GM04503 (cell line): Measurements from ENCODE around the gene FAIM2.
"Not testable (repeated sequence)": the region's sequence is repeated elsewhere in the genome, so short reads cannot be mapped to it uniquely, and the experiment has no call there.

ENCODE experiments used
- DNase-seq: peaks from one replicate; pipeline ENCODE4 v3.0.0-alpha.2; 2012; ENCODE audit warnings: low read depth

The FAIM2 gene

DNA sequence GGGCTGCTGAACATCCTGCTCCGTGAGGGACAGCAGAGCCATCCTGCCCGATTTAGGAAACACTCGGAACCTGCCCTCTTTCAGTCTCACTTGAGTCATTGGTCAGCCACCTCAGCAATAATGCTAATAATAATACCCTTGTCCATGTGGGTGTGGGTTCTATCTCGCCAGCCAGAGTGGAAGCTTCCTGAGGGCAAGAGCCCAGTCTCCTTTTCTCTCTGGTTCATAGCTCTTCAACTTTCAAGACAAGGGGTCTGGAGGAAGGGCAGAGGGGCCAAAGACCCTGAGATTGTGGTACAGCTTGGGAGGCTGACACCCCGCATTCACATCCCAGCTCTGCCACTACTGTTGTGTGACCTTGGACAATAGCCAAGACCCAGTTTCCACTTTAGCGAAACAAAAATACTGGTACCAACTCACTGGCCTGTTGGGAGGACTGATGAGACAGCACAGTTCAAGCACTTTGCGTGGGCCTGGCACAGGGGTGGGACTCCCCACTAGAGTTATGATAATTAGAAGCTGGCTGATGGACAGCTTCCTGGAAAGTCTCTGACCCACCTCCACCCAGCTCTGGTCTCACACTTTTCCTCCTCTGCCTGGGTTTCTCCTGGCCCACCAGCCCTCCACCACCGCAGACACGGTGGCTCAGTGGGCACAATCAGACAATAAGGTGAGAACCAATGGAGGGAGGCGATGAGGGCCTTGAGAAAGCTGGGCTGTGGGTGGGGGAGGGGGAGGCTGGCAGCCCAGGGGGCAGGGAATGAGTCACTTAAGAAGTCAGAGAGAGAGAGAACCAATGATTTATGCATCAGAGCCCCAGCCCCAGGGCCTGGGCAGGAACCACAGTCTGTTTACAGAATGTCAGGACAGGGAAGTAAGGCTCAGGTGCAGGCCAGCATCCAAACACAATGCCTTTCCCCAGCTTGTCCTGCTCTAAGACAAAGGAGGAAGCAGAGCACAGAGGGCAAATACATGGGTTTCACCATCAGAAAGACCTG lies 9.6 kb downstream of the FAIM2 start:
- no peak for DNase-seq

DNA sequence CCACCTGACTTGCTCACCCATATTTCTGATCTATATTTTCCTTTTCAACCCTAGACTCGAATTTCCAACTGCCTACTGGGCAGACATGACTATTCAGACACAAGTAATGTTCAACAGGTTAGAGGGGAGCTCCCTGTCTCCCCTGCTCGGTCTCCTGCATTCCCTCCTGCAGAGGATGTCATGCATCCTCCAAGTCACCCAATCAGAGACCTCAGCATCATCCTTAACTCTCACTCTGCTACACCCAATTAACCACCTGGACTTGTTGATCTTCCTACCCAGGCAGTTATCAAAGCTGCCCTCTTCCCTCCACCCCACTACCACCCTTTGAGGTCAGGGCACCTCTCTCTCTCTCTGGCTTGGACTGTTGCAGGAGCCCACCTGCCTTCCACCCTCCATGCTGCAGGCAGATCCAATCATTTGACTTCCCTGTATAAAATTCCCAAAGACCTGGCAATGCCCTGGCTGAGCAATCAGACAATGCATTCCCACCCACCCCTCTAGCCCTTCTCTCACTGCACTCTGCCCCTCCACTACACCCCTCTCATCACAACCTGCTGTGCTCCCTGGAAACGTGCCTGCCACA lies 10.9 kb downstream of the FAIM2 start:
- no peak for DNase-seq

DNA sequence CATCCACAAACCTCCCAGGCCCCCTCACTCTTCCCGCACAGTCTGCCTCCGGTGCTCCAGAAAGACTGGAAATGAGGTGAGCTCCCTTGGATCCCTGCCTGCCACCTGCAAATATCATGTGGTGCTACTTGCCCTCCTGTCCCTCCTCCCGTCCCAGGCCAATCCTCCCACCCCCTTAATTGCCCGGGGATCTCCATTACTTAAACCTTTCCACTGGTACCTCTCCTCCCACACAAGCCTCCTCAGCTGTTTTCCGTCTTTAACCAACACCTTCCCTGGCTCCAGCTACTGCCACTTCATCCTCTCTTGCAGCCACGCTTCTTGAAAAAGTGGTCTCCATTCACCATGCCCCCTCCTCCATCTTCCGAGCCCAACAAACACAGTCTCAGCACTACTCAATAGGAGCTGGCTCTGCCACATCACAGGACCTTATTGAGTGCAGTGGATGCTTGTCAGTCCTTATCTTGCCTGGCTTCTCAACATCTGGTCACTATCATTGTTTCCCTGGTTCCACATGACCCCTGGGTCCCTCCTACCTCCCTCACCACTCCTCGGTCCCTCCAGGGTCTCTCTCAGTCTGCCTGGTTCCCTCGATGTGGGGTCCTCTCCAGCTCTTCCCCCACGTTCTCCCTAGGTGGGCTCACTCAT lies 11.5 kb downstream of the FAIM2 start:
- DNase-seq, result no peak

DNA sequence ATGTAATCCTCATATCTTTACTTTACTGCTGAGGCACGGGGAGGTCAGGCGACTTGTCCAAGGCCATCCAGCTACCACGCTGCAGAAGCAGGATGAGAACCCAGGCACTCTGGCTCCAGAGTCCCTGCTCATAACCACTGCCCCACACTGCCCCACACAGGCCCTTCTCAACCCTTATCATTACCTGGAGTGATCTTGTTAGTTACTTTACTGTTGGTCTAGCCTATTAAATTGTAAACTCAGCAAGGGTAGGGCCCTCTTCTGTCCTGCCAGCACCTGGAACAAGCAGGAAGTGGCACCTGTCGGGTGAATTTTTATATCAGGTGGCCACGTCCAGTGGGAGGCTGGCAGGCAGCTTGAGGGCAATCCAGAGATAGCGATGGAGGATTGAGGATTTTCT lies 12.2 kb downstream of the FAIM2 start:
- DNase-seq, result no peak

DNA sequence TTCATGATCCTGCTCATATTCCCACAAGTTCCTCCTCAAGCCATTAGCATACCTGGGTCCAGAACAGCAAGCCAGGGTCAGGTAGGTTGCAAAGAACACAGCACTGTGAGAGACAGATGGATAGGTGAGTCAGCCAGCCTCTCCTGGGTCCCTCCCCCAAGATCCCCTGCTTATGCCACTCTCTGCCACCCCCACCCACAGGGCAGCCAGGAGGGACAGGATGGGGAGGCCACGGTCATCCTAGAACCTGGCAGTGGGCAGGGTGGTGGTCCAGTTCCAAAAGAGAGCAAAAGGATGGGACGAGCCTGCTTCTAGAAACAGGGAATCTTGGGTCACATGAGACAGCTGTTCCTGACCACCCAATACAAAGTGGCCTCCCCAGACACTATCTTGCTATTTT lies 12.7 kb downstream of the FAIM2 start:
- no peak for DNase-seq

DNA sequence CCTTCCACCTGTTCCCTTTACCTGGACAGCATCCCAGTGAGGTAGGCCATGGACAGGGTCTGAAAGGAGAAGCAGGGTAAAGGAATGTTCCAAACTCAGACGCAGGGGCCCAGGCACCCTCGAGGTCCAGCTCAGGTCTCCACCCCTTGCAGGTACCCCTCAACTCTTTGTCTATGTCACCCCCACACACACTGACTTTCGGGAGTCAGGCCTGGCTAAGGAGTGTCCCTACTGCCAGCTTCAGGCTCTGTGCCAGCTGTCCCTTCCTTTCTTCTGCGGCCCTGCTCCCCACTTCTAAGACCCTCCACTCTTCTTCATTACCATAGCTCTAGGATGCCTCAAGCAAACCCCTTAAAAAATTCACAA lies 13.6 kb downstream of the FAIM2 start:
- DNase-seq, result no peak

DNA sequence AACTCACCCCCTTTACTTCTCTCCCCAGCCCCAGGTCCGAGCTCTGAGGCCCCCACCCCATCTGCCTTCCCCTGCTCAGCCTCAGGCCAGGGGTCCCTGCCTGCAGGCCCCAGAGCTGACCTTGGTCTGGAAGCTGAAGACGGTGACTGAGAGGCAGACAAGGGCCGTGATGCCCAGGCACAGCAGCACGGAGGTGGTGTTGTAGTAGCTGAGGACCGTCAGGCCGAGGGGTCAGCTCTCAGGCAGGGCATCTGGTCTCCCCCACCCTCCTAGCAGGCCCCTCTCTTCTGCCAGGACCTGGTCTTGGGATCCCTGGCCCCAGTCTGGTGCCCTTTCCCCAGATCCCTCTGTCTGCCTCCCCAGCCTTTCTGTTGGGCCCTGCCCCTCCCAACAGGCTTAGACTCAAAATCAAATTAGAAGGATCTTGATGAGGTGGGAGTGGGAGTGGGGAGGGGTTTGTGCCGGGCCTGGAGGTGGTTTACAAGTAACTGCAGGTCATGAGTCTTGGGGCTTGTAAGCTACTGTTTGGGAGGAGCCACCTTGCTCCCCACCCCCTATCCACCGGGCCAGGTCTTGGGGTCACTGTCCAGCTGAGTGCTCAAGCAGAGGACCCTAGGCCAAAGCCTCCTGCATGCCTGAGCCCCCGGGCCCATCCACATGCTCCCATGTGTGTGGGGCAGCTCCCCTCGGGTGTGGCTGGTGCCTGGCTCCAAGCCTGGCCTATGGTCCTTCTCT lies 14.2 kb downstream of the FAIM2 start:
- DNase-seq, result no peak

DNA sequence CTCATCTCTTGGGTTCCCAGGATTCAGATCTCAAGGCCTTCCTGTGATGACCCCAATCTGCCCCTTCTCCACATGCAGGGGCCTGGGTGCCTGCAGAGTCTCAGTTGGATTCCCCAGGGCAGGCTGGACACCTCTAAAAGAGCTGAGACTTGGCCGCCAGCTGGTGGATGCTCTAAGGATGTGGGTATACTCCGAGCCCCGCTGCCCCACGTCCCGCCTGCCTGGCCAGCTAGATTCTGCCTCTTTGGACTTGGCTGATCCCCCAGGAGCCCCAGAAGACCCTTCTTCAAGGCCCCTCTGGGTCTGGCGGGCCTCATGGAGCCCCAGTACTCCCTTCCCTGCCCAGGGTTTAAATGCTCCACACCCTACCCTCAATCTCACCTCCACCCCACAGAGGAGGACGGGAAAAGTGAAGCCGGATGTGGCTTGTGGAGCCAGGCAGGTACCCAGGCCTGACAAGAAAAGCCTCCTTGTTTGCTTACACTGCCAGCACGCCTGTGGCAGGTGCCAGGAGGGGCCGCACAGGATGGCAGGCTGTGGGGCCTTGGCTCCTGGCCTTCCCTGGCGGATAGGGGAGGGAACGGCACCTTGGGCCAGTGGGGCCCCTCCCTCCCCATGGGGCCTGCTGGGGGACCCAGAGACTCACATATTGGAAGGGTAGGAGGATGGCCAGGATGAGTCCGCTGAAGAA lies 15.1 kb downstream of the FAIM2 start:
- DNase-seq, result no peak

DNA sequence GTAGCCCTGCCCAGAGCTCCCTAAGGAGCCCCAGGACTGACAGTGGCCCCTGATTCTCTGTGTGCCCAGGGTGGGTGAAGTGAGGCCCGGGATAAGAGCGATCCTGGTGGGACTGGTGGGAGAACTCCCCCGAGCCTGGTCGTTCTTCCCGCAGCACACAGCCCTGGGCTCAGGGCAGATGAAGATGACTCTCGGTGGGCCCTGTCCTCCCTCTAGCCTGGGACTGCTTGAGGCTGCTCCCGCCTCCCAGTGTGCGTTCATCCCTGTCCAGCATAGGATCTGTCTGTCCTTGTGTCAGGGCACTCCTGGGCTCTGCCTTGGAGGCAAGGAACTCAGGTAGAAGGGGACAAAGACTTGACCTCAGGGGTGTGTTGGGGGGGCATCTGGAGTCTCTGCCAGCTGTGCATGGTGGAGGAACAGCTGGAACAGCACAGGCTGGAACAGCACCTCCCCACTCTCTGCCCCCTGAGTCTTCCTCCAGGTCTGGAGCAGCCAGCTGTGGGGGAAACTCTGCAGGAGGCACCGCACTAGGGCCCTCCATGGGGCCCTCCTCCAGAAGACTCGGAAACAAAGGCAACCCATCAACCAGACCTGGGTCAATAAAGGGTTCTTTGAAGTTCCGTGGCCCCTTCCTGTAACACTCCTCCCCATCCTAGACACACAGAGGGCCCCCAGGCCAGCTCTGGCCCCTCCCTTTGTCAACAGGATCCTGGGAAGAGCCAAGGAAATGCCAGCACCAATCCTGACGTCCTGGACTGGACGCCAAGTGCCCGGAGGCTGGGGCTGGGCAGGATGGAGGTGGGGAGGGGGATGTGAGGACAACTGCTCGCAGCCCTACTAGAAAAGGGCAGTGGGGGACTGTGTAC lies 15.9 kb downstream of the FAIM2 start:
- DNase-seq, result no peak

DNA sequence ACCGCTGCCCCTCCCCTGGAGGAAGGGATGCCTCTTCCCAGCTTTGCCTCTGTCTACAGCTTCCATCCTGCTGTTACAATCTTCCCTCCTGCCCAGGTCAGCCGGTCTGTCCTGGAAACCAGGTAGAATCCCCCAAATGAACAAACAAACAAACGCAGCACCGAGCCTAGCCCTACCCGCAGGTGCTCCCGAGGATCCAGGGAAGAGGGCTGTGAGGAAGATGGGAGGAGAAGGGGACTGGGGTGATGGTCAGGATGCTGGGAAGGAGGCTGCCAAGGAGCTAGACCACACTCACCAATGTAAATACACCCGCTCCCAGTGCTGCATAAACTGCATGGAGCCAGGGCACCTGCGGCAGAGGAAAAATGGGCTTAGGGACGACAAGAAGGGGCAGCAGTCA lies 16.6 kb downstream of the FAIM2 start:
- DNase-seq, result no peak

DNA sequence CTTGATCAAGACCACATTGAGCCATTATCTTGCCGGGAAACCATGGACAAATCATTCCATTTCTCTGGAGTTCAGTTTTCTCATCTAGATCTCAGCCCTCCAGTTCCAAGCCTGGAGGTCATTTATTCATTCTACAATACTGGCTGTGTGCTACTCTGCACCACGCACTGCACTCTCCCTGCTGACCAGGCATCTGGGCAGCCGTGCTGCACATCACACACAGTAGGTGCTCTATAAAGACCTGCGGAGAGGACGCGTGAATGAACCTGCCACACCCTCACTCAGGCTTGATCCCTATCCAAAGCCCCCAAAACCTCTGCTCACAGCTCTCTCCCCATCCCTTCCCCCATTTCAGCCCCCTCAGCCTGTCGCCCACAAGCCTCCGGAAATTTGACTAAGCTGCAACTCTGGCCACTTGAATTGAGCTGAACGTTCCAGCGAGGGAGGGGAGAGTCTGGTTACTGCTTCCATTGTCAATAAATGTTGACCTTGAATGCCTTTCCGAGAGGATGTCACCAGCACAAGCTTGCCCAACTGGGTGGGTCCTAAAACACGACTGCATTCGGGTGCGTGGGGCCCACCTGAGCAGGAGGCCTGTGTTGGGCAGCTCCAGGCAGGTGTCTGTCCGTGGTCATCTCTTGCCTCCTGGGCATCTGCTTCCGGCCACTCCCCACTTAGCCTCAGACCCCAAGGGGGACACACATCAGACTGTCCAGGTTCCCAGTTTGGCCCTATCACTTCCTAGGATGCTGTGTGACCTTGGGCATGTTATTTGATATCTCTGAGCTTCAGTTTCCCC lies 17.8 kb downstream of the FAIM2 start:
- no peak for DNase-seq

DNA sequence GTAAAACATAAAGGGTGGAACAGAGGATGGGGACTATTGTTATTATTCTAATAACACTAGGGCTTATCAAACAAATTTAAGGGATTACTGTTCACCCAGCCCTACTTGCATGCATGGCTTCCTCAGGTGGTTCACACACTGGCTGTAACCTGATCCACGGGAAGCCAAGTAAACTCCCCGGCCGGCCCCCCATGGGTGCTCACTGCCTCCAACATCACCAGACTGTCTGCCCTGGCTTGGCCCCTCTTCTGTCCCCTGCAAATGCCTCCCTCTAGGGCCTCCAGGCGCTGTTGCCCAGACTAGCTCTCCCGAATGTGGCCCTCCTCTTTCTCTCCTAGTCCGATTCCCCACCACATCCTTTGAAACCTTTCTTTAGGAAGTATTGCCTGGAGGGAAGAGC lies 18.6 kb downstream of the FAIM2 start:
- no peak for DNase-seq

DNA sequence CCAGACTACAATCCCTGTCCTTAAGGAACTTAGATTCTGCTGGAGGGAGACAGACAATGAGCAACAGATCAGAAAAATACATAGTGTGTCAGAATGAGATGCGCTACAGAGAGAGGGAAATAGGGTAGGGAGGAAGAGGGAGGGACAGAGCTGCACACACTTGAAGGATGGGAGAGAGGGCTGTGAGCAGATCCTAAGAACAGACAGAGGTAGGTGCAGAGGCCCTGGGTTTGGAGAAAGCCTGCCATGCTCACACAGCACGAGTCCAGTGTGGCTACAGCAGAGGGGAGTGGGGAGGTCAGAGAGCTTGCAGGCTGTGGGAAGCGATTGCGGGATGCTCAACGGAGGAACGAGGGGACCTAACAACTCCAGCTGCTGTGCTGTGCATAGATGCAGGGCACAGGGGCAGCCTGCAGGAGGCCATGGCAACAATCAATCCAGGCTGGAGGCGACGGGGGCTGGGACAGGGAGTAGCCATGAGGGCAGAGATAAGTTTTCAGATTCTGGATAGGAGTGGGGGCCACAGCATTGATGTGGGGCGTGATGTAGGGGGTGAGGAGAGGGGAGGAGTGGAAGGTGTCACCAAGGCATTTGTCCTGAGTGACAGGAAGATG lies 20.7 kb downstream of the FAIM2 start:
- no peak for DNase-seq

DNA sequence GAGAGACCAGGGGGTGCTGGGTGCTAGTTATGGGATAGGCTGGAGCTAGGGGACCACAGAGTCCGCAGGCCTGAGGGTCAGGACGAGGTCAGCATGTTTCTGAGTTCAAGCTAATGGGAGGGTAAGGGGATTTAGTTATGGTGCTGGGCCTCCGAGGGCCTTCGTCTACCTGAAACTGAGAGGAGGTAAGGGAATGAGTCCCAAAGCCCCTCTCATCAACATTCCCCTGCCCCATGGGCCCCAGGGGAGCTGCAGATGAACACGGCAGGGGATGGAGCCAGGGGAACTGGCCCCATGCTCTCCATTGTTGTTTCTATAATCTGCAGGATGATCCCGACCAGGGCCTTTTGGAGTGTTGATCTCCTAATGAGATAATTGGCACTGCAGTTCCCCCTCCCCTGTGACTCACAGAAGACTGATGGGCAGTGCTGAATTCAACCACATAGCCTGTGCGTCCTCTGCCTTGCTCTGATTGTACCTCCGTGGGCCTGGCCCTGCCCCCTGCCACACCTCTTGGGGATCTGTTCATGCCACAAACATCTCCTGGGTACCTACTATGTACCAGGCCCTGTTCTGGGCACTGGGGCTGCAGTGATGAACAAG lies 21.4 kb downstream of the FAIM2 start:
- DNase-seq, result no peak

DNA sequence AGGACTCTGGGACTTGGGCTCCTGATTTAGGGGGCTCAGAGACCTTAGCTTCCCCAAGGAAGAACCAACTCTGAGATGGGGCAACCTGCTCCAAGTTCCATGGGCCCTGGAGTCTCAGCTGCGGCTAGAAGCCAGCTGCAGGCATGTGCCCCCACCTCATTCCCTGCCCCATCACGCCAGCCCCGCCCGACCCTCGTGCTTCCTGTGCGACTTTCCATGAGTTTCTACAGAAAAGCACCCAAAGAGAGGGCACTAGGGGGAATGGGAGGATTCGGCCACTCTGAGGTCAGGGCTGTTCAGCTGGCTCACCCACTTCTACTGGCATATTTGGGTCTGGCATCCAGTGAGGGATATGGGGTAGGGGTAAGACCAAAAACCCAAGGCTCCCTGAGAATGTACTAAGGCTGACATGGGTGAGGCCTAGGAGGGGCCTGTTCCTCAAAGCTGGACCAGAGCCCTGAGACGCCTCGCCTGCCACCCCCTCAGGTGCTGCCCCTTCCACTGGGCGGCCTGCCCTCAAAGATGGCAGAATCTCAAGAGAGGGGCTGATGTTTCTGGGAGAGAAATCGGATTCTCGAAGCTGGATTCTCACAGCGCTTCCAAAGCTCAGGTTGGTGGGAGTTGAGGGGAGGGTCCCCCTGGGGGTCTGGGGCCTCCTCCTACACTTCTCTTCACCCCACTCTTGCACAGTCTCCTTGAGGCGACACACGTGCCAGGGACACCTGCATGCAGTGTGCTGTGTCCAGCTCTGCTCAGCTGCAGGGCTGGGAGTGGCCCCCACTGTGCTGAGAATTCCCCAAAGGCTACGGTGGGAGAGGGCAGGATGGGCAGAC lies 22.1 kb downstream of the FAIM2 start:
- no peak for DNase-seq

DNA sequence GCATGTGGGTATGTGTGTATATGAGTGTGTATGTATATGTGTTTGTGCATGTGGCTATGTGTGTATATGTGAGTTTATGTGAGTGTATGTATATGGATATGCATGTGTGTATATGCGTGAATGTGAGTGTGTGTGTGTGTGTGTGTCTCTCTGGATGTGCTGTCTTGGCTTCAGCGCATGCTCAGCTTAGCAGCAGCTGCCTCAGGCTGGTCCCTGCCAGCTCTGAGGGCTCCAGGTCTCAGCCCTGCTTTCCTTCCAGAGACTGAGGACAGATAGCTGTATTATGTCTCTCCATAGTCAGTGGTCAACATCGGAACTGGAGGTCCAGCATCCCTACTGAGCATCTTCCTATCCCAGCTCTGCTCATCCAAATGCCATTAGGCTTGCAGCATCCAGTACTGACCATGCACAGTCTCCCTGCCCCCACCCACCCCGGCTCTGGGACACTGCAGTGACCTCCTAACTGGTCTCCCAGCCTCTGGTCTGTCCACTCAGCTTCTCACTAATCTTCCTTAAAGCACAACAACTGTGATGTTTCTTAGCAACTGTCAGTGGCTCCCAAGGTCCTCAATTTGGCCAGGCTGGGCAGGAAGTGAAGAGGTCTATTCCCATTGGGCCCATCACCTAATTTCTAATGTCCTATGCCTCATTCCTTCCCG lies 22.8 kb downstream of the FAIM2 start:
- DNase-seq, result no peak

DNA sequence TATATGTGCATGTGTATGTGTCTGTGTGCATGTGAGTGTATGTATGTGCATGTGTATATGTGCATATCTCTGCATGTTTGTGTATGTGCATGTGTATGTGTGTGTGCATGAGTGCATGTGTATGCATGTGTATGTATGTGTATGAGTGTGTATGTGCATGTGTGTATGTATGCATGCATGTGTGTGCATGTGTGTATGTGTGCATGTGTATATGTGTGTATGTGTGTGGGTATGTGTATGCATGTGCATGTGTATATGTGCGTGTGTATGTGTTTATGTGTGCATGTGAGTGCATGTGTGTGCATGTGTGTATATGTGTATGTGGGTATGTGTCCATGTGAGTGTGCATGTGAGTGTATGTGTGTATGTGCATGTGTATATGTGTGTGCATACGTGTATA lies 24.6 kb downstream of the FAIM2 start:
- not testable (repeated sequence) for DNase-seq

DNA sequence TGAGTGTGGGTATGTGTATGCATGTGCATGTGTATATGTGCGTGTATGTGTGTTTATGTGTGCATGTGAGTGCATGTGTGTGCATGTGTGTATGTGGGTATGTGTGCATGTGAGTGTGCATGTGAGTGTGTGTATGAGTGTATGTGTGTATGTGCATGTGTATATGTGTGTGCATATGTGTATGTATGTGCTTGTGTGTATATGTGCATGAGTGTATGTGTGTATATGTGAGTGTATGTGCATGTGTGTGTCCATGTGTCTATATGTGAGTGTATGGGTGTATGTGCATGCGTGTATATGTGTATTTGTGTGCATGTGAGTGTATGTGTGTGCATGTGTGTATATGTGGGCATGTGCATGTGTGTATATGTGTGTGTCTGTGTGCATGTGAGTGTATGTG lies 25.7 kb downstream of the FAIM2 start:
- no peak for DNase-seq
